HepG2 (cell line): Measurements from ENCODE around the gene SYNGAP1. TPM values are rescaled to one million over a fixed set of nuclear protein-coding genes. Genes with fewer than 3 reads are reported as not detected.
A peak's percentile ranks its signal among the peaks of the same experiment; 100 is the strongest.

Experiments
- BRD4 ChIP-seq: sonication (generic); formaldehyde crosslinking; IDR thresholded peaks from 2 replicates; pipeline ENCODE4 v1.4.0; 2020; ENCODE audit warnings: missing genetic modification reagents
- CBX1 ChIP-seq: IDR thresholded peaks from one replicate; pipeline ENCODE4 v1.6.1; 2016; ENCODE audit warnings: antibody characterized with exemption, low read depth
- DNMT3B ChIP-seq: conservative IDR thresholded peaks from 2 replicates; pipeline ENCODE4 v1.6.1; 2016; ENCODE audit warnings: missing biosample characterization, control low read depth
- GFI1 ChIP-seq: sonication (generic); formaldehyde crosslinking; IDR thresholded peaks from 2 replicates; pipeline ENCODE4 v1.5.0; 2020; ENCODE audit warnings: missing genetic modification reagents, mild to moderate bottlenecking, borderline replicate concordance
- HNF1B ChIP-seq: sonication (generic); formaldehyde crosslinking; IDR thresholded peaks from 2 replicates; pipeline ENCODE4 v1.5.1; 2020; ENCODE audit warnings: mild to moderate bottlenecking, moderate library complexity, missing genetic modification reagents
- HNF4A ChIP-seq: sonication (generic); formaldehyde crosslinking; IDR thresholded peaks from 2 replicates; pipeline ENCODE4 v1.4.0; 2020; ENCODE audit warnings: missing genetic modification reagents
- MTA3 ChIP-seq: sonication (generic); formaldehyde crosslinking; IDR thresholded peaks from 2 replicates; pipeline ENCODE4 v1.4.0; 2020; ENCODE audit warnings: missing genetic modification reagents
- MXD4 ChIP-seq: IDR thresholded peaks from 2 replicates; pipeline ENCODE4 v1.6.1; 2016; ENCODE audit warnings: mild to moderate bottlenecking, missing biosample characterization, missing genetic modification reagents
- NCOA1 ChIP-seq: sonication (generic); formaldehyde crosslinking; IDR thresholded peaks from 2 replicates; pipeline ENCODE4 v1.9.0; 2021; ENCODE audit warnings: missing genetic modification reagents
- RAD21 ChIP-seq: fragments of 450-650 bp; formaldehyde crosslinking; IDR thresholded peaks from 2 replicates; pipeline ENCODE4 v1.5.0; 2020; ENCODE audit warnings: mild to moderate bottlenecking
- SIN3A ChIP-seq: IDR thresholded peaks from 2 replicates; pipeline ENCODE4 v1.6.1; 2011; ENCODE audit warnings: low read depth, mild to moderate bottlenecking, control low read depth, low read length, borderline replicate concordance
- SMAD9 ChIP-seq: sonication (generic); formaldehyde crosslinking; IDR thresholded peaks from 2 replicates; pipeline ENCODE4 v1.5.1; 2020; ENCODE audit warnings: mild to moderate bottlenecking, missing genetic modification reagents
- ZBED4 ChIP-seq: sonication (generic); formaldehyde crosslinking; IDR thresholded peaks from 2 replicates; pipeline ENCODE4 v1.4.0; 2020; ENCODE audit warnings: missing genetic modification reagents, borderline replicate concordance
- ZNF142 ChIP-seq: sonication (generic); formaldehyde crosslinking; IDR thresholded peaks from 2 replicates; pipeline ENCODE4 v1.4.0; 2020; ENCODE audit warnings: missing genetic modification reagents
- ZNF563 ChIP-seq: sonication (generic); formaldehyde crosslinking; IDR thresholded peaks from 2 replicates; pipeline ENCODE4 v1.8.0; 2022; ENCODE audit warnings: mild to moderate bottlenecking, moderate library complexity, missing genetic modification reagents
- ZNF724P ChIP-seq: sonication (generic); formaldehyde crosslinking; IDR thresholded peaks from 2 replicates; pipeline ENCODE4 v1.8.0; 2022; ENCODE audit warnings: missing genetic modification reagents, borderline replicate concordance
- ZNF737 ChIP-seq: sonication (generic); formaldehyde crosslinking; IDR thresholded peaks from 2 replicates; pipeline ENCODE4 v1.5.0; 2020; ENCODE audit warnings: missing genetic modification reagents, mild to moderate bottlenecking, borderline replicate concordance
- ZNF816 ChIP-seq: sonication (generic); formaldehyde crosslinking; IDR thresholded peaks from 2 replicates; pipeline ENCODE4 v1.8.0; 2022; ENCODE audit warnings: missing genetic modification reagents, mild to moderate bottlenecking, borderline replicate concordance
- ZSCAN9 ChIP-seq: IDR thresholded peaks from 2 replicates; pipeline ENCODE4 v1.6.1; 2016; ENCODE audit warnings: borderline replicate concordance
- polyA plus RNA-seq, 8 experiments: library from polyadenylated mRNA; depleted of rRNA in 3 of 8; stranded (reverse) in 7 of 8; unstranded in 1 of 8; fragments of >200 nt; fragmentation: Illumina TruSeq in 4 of 8; extraction: Trizol in 4 of 8; gene quantifications; 2 replicates each; pipeline versions ENCODE4 v1.2.1 to v1.2.3, GENCODE V29; 2011 to 2016; ENCODE audit warnings: low read depth in 4 of 8, missing spikeins in 1 of 8, mixed read lengths in 1 of 8; ENCODE audit not compliant: insufficient read depth in 1 of 8
- total RNA-seq, 5 experiments: library from RNA; depleted of rRNA; stranded (reverse); fragments of >200 nt; fragmentation: Illumina TruSeq; extraction: Trizol; gene quantifications; 2 replicates each; pipeline ENCODE4 v1.2.3, GENCODE V29; 2016; ENCODE audit warnings: low read depth in 1 of 5

The SYNGAP1 gene
- total and polyA plus RNA-seq, 2 of the 13 experiments (the other 11 are each of a cell fraction or from before 2014, with no cell fraction given): 0.75 to 1.1 TPM

GRCh38 chr6:33410050-33410710 lies 9.7 kb upstream of the SYNGAP1 start (continued):
- TF ChIP-seq MXD4 (peak; percentile 94), RAD21 (peak; percentile 25; the same call in 1 of the 2 replicates), ZNF563 (CRISPR knock-in tag) (peak; percentile 94; the same call in 1 of the 2 replicates), SIN3A (no peak), HNF1B (CRISPR knock-in tag) (peak; percentile 79; the same call in 1 of the 2 replicates), ZNF737 (CRISPR knock-in tag) (no peak), HNF4A (CRISPR knock-in tag) (peak; percentile 53; the same call in 1 of the 2 replicates), BRD4 (CRISPR knock-in tag) (0 out of 2 replicates have a peak, but pooled peaks have one; percentile 11), MTA3 (no peak), SMAD9 (CRISPR knock-in tag) (peak; percentile 49; the same call in 1 of the 2 replicates), CBX1 (peak; percentile 91), ZNF724P (CRISPR knock-in tag) (peak; percentile 99), GFI1 (CRISPR knock-in tag) (no peak), ZNF816 (CRISPR knock-in tag) (peak; percentile 94; the same call in 1 of the 2 replicates), ZNF142 (CRISPR knock-in tag) (peak; percentile 95), NCOA1 (CRISPR knock-in tag) (no peak), ZSCAN9 (CRISPR knock-in tag) (peak; percentile 84; the same call in 1 of the 2 replicates), DNMT3B (no peak), ZBED4 (CRISPR knock-in tag) (0 out of 2 replicates have a peak, but pooled peaks have one; percentile 70)
